ENCODE results near the gene RPP21.

Gene RPP21

GRCh38 chr6:30386166-30386565 is 41.2 kb downstream of the RPP21 start:
- no peak for DNase-seq

- DNase-seq, result no peak
These were observed 46.3 kb downstream of the RPP21 start for GRCh38 chr6:30391240-30391639.

DNA sequence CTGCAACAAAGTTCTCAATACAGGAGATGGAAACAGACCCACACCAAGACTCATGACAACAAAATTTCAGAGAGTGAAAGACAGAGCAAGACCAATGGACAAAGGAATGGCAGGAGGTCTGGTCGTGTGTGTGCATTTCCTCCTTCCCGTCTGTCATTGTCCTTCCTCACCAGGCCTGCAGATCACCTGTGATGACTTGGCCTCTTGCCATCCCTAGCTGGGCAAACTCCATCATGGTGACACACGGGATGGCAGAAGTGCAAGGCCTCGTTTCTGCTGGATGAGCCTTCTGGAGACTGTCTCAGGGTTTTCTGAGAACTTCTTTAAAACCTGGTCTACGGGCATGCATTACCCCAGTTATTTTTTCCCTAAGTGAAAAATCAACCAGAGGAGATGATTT is 49.2 kb downstream of the RPP21 start:
- DNase-seq, result no peak

All from activated CD4-positive, alpha-beta T cell treated with anti-CD3 and anti-CD28 coated beads for 4 hours (primary cell).